ENCODE results near the gene TAS2R8. TPM values are rescaled to one million over a fixed set of nuclear protein-coding genes. Genes with fewer than 3 reads are reported as not detected.
"Not testable (repeated sequence)": the region's sequence is repeated elsewhere in the genome, so short reads cannot be mapped to it uniquely, and the experiment has no call there.

TAS2R8 gene
- total RNA-seq, 4 donors from 2014 or later = not detected

- TF ChIP-seq EP300 (IDR thresholded peaks at IDR 0.05) = no peak
- no peak for ATAC-seq
- H3K27ac ChIP-seq = no peak overlapping the region
- H3K4me1 ChIP-seq = no peaks in the 10 kb centered on the region
- no peaks in the 10 kb centered on the region for H3K27me3 ChIP-seq
- 40 to 74% methylated on average over 2 of the region's 2 CpGs for WGBS, 2 donors (ENCODE audit: low coverage in 1 of 2)
- no peaks in the 10 kb centered on the region for H3K36me3 ChIP-seq
- no peak overlapping the region for H3K4me3 ChIP-seq
- no peaks in the 10 kb centered on the region for H3K9me3 ChIP-seq
Observed at GRCh38 chr12:10794222-10794621, 12.9 kb downstream of the TAS2R8 start.

- not testable (repeated sequence) for H3K4me3 ChIP-seq, H3K27ac ChIP-seq, H3K4me1 ChIP-seq, H3K36me3 ChIP-seq, H3K27me3 ChIP-seq, ATAC-seq, H3K9me3 ChIP-seq
- 80% methylated on average over 4 of the region's 4 CpGs; no CpG with 5 or more reads in 1 of the 2 donors for WGBS, 2 donors (ENCODE audit: low coverage in 1 of 2)
Observed at GRCh38 chr12:10791769-10792168, 15.3 kb downstream of the TAS2R8 start.

DNA sequence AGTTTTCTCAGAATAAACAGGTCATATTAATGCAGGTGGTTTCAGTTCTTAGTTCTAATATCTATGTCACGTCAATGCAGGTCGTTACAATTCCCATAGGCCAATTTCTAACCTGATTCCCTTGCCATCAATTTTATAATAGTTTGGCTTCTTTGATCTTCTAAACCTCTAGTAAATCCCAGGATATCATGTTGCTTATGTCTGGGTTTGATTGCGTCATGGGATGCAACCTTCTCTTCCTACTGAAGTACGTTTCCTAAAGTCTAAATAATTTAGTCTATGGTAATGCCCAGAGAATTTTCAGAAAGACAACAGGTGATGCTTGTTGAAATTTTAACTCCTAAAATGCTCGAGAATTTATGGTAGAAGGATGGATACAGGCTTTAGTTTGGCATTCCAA is 23.8 kb downstream of the TAS2R8 start:
- H3K9me3 ChIP-seq = no peaks in the 10 kb centered on the region
- no peak for ATAC-seq
- H3K4me3 ChIP-seq = no peak overlapping the region
- no peak overlapping the region for H3K27ac ChIP-seq
- no peaks in the 10 kb centered on the region for H3K4me1 ChIP-seq
- no peaks in the 10 kb centered on the region for H3K36me3 ChIP-seq
- no peaks in the 10 kb centered on the region for H3K27me3 ChIP-seq
- TF ChIP-seq EP300 (IDR thresholded peaks at IDR 0.05) (no peak), POLR2AphosphoS5 (IDR thresholded peaks at IDR 0.05) (no peak), POLR2A (IDR thresholded peaks at IDR 0.05) (no peak)
- TF ChIP-seq, protein P1, sequence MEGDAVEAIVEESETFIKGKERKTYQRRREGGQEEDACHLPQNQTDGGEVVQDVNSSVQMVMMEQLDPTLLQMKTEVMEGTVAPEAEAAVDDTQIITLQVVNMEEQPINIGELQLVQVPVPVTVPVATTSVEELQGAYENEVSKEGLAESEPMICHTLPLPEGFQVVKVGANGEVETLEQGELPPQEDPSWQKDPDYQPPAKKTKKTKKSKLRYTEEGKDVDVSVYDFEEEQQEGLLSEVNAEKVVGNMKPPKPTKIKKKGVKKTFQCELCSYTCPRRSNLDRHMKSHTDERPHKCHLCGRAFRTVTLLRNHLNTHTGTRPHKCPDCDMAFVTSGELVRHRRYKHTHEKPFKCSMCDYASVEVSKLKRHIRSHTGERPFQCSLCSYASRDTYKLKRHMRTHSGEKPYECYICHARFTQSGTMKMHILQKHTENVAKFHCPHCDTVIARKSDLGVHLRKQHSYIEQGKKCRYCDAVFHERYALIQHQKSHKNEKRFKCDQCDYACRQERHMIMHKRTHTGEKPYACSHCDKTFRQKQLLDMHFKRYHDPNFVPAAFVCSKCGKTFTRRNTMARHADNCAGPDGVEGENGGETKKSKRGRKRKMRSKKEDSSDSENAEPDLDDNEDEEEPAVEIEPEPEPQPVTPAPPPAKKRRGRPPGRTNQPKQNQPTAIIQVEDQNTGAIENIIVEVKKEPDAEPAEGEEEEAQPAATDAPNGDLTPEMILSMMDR (IDR thresholded peaks at IDR 0.05) = no peak
- WGBS, 2 donors (ENCODE audit: low coverage in 1 of 2) = 57 to 62% methylated on average over 4 to 5 of the region's 5 CpGs

DNA sequence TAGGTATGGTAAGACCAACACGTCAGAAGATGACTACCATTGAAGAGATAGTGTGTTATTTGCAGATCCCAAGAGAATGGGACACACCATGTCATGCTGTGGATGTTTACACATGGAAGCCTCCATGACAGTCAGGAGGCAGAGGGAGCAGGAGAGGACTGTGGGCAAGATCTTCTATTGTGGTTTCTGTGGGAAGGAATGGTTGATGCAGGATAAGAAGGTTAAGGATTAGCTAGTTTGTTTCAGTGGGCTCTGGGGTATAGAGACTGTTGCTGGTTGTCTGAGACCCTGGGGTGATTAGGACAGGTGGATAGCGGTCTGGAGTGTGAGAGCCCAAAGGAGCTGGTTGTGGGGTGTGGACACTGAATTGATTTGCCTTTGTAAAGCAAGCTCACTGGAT is 28.0 kb downstream of the TAS2R8 start:
- WGBS, 2 donors (ENCODE audit: low coverage in 1 of 2) = 70 to 93% methylated on average over 2 of the region's 2 CpGs
- Histone ChIP-seq H3K27ac (no peak overlapping the region), H3K4me3 (no peak overlapping the region), H3K27me3 (no peaks in the 10 kb centered on the region), H3K4me1 (no peaks in the 10 kb centered on the region), H3K36me3 (no peaks in the 10 kb centered on the region), H3K9me3 (no peaks in the 10 kb centered on the region)
- ATAC-seq = no peak
- TF ChIP-seq, protein P1 (IDR thresholded peaks at IDR 0.05) = no peak
- TF ChIP-seq EP300 (IDR thresholded peaks at IDR 0.05) (no peak), POLR2A (IDR thresholded peaks at IDR 0.05) (no peak), POLR2AphosphoS5 (IDR thresholded peaks at IDR 0.05) (no peak)

GRCh38 chr12:10771132-10771733 is 35.9 kb downstream of the TAS2R8 start:
- Histone ChIP-seq H3K9me3 (no peaks in the 10 kb centered on the region), H3K4me1 (no peaks in the 10 kb centered on the region), H3K27ac (no peak overlapping the region), H3K36me3 (no peaks in the 10 kb centered on the region), H3K27me3 (peaks cover 42% of the 10 kb centered on the region), H3K4me3 (no peak overlapping the region)
- TF ChIP-seq POLR2A (IDR thresholded peaks at IDR 0.05) = no peak
- TF ChIP-seq, protein P1 (IDR thresholded peaks at IDR 0.05) = peak; percentile 34 to 72 (median 68)
- no peak for ATAC-seq
- 0% methylated on average over 1 of the region's 1 CpG for WGBS, 2 donors (ENCODE audit: low coverage in 1 of 2)

DNA sequence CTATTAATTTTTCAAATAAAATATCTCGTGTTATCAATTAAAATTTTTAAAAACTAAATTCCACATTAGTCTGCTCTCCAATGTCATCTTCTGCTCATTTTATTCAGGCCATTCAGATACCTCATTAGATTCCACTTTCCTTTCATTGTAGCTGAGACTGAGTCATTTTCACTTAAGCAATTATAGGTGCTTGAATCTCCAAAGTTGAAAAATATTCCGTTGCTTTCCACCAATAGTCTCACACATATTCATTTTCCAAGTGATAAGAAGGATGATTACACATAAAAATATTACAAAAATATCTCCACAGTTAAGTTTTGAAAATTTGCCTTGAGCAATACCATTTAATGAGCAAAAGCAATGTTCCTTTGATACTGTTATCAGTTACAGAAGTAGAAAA is 47.4 kb downstream of the TAS2R8 start:
- Histone ChIP-seq H3K9me3 (peaks cover 0 to 26% (median 4%) of the 10 kb centered on the region in 3 donors), H3K4me3 (no peak overlapping the region), H3K4me1 (no peaks in the 10 kb centered on the region), H3K27ac (no peak overlapping the region), H3K27me3 (peaks cover 46% of the 10 kb centered on the region), H3K36me3 (no peaks in the 10 kb centered on the region)
- ATAC-seq = no peak
- no peak for TF ChIP-seq EP300 (IDR thresholded peaks at IDR 0.05)
- TF ChIP-seq, protein P1 (IDR thresholded peaks at IDR 0.05) = no peak
- 36 to 42% methylated on average over 2 of the region's 2 CpGs for WGBS, 2 donors (ENCODE audit: low coverage in 1 of 2)
